Peyer's patch (tissue), 4 donors: ENCODE results near the gene CYB5R3.

ENCODE experiments used
- POLR2A ChIP-seq, 2 donors: fragments of 450-650 bp; IDR thresholded peaks; one replicate each; pipeline ENCODE4 v1.5.1; 2017; ENCODE audit warnings: antibody characterized with exemption in 2 of 2, mild to moderate bottlenecking in 2 of 2, moderate library complexity in 2 of 2
- TF ChIP-seq, protein P1 (sequence below), 6 experiments: fragments of 450-650 bp in 4 of 6; fragments of 200-600 bp in 2 of 6; sonication (generic) in 1 of 6; IDR thresholded peaks; one replicate each; pipeline ENCODE4 v1.5.1; 2017 to 2019; ENCODE audit warnings: antibody characterized with exemption in 6 of 6, mild to moderate bottlenecking in 3 of 6, moderate library complexity in 1 of 6

DNA sequence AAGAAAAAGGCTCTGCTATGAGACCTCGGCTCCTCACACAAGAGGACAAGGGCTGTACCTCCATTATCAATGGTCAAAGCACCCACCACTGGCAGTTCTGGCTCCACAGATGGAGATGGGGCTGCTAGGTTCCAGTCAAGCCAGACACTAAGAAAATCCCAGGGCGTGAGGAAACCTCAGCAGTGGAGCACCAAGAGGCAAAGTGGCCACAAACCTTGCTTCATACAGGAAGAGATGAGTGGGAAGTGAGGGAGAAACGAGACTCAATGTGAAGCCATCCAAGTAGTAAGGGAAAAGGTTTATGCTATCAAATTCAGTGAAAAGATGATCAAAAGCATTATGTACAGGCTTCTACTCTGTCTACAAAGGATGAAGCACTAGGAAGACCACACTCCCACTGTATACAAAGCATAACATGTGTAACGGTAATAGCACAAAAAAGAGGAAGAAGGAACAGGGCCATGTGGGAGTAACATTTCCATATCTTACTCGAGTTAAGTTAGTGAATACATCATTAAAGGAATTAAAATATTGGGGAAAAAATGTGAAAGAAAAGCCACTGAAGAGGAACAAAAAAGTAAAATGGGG, 61.5 kb downstream of the CYB5R3 start:
- TF ChIP-seq, protein P1, sequence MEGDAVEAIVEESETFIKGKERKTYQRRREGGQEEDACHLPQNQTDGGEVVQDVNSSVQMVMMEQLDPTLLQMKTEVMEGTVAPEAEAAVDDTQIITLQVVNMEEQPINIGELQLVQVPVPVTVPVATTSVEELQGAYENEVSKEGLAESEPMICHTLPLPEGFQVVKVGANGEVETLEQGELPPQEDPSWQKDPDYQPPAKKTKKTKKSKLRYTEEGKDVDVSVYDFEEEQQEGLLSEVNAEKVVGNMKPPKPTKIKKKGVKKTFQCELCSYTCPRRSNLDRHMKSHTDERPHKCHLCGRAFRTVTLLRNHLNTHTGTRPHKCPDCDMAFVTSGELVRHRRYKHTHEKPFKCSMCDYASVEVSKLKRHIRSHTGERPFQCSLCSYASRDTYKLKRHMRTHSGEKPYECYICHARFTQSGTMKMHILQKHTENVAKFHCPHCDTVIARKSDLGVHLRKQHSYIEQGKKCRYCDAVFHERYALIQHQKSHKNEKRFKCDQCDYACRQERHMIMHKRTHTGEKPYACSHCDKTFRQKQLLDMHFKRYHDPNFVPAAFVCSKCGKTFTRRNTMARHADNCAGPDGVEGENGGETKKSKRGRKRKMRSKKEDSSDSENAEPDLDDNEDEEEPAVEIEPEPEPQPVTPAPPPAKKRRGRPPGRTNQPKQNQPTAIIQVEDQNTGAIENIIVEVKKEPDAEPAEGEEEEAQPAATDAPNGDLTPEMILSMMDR (IDR thresholded peaks at IDR 0.05): no peak
- TF ChIP-seq POLR2A (IDR thresholded peaks at IDR 0.05): no peak
